NCI-H345 treated with DMSO at 0.1 percent for 48 hours (cell line): ENCODE measurements around the gene TLE2.
"Not testable (repeated sequence)": the region's sequence is repeated elsewhere in the genome, so short reads cannot be mapped to it uniquely, and the experiment has no call there.

ENCODE experiments used
- DNase-seq: peaks from one replicate; lab custom pipeline; 2025; ENCODE audit not compliant: unreplicated experiment; lab: John Stamatoyannopoulos, UW

Gene TLE2

DNA sequence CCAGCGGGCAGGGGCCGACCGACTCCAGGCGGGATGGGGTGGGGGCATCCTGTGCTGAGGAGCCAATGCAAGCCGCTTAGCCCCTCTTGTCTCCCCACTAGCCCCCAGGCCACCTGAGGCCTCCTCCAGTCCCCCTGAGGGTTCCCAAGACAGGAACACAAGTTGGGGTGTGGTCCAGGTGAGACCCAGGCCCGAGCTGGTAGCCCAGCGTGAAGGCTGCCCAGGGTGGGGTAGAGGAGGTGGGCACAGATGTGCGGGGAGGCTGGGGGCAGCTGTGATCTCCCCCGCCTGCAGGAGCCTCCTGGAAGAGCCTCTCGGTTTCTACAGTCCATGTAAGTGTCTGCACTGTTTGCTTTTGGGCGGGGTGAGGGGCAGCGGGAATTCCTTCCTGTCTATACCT lies 41.3 kb downstream of the TLE2 start:
- DNase-seq, result no peak

- DNase-seq, result no peak
Observed at GRCh38 chr19:2986951-2987524, 42.0 kb downstream of the TLE2 start.

GRCh38 chr19:2984215-2984528 lies 44.9 kb downstream of the TLE2 start:
- no peak for DNase-seq

DNA sequence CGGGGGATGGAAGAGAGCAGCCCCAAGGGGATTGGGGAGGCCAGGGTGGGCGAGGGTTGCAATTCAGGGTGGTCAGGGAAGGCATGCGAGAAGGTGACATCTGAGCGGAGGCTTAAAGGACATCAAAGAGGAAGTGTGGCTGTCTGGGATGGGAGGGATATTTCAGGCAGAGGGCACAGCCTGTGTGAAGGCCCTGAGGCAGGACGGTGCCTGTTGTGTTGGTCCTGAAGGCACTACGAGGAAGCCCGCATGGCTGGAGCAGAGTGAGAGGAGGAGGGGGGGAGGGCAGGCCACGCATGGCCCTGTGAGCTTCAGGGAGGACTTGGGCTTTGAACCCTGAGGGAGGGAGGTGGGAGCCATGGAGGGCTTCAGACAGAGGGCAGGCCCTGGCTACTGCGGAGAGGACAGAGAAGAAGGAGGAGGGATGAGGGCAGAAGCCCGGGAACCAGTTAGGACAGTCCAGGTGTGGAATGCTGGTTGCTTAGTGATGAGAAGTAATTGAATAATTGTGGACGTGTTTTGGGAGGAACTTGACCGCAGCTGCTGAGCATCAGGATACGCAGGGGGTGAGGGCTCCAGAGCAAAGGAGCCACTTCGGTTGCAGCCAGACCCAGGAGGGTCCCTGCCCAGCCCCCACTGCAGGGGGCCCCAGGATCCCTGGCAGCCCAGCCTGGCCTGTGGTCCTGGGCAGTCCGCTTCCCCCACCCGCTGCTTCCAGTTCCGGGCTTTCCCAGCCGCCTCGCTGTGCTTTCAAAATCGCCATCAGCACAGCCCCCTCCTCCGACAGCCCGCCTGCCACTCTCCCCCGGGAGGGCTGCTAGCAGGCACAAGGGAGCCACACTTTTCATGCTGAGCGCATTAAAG lies 45.5 kb downstream of the TLE2 start:
- DNase-seq, result peak; percentile 92

GRCh38 chr19:2982983-2983350 lies 46.1 kb downstream of the TLE2 start:
- DNase-seq, result peak; percentile 60

DNA sequence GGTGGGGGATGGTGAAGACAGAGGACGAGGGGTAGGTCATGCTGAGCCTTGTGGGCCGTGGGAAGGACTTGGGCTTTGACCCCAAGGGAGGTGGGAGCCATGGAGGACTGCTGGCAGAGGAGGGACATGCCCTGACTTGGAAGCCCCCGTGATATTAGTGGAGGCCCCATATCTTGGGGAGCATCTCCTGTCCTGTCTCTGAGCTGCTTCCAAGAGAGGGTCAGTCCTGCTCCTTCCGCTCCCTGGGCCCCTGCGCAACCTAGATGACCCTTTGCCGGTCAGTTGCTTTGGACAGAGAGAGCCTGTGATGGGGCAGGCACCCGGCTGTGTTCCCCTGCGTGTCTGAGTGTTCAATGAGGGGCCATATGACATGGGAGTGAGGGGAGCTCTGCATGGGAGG lies 46.5 kb downstream of the TLE2 start:
- DNase-seq, result no peak

GRCh38 chr19:2981898-2982297 lies 47.2 kb downstream of the TLE2 start:
- DNase-seq, result no peak

DNA sequence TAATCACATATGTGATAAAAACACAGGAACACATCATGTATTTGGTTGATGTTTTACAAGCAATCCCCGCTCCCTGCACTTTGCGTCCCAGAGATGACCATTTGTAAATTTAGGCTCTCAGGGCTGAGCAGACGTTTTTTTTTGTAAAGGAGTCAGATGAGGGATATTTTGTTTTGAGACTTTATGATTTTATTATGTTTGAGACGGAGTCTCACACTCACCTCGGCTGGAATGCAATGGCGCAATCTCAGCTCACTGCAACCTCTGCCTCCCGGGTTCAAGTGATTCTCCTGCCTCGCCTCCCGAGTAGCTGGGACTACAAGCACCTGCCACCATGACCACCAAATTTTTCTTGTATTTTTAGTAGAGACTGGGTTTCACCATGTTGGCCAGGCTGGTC lies 50.3 kb downstream of the TLE2 start:
- no peak for DNase-seq

- DNase-seq, result no peak
Observed at GRCh38 chr19:2978166-2978767, 50.8 kb downstream of the TLE2 start.

GRCh38 chr19:2977746-2978138 lies 51.3 kb downstream of the TLE2 start:
- no peak for DNase-seq

- DNase-seq, result peak; percentile 86
Observed at GRCh38 chr19:2977001-2977745, 51.9 kb downstream of the TLE2 start, which contains the start of gene TLE6. TLE6 (plus strand) TSS chr19:2977564; CDS start chr19:2978234, 670 bp downstream.

DNA sequence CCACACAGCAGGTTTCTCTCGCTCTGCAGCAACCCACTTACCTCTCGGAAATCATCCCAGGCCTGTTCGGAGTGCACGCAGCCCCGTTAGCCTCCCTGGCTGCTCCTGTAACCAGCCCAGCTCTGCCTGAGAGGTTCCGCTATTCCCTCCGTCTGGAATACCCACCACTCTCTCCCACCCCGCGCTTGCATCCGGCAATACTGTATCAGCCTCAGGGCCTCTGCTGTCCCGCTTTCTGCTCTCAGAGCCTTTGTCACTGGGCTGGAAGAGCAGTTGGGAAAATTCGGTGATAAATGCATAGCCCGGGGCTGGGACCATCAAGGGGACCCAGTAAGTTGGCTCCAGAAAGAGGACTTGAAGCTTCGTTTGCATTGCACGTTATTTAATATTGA lies 52.5 kb downstream of the TLE2 start:
- no peak for DNase-seq

DNA sequence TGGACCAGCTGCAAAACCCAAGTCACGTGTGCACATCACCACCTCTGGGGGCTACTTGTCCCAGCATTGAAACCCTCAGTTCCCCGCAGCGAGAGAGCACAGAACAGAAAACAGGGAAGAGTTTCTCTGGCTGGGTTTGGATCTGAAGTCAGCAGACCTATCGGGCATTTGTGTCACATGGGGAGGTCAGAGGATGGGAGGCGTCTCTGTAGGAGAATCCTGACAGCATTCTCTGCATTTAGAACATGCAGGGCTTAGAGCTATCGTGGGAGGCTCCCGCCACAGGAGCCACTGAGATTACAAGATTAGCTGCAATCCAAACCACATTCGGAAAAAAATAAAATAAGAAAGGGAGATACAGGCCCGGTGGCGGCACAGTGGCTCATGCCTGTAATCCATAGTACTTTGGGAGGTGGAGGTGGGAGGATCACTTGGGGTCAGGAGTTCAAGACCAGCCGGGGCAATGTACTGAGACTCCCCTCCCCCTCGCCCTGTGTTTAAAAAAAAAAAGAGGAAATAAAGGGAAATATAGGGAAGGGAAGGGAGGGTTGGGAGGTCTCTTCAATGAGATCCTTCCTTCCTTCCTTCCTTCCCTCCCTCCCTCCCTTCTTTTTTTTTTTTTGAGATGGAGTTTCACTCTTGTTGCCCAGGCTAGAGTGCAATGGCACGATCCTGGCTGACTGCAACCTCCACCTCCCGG lies 54.6 kb downstream of the TLE2 start:
- no peak for DNase-seq

GRCh38 chr19:2973229-2973628 lies 55.9 kb downstream of the TLE2 start:
- no peak for DNase-seq

DNA sequence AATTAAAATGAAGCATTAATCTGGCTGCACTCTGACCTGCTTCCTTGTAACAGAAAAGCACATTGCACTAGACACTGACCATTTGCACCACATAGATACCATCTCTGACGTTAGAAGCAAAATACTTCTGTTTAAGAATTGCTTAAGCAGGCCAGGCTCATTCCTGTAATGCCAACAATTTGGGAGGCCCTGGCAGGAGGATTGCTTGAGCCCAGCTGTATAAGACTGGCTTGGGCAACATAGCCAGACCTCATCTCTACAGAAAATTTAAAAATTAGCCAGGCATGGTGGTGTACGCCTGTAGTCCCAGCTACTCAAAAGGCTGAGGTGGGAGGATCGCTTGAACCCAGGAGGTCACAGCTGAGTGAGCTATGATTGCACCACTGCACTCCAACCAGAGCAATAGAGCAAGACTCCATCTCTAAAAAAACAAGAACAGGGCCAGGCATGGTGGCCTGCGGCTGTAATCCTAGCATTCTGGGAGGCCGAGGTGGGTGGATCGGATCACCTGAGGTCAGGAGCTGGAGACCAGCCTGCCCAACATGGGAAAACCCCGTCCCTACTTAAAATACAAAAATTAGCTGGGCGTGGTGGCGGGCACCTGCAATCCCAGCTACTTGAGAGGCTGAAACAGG lies 58.8 kb downstream of the TLE2 start:
- no peak for DNase-seq

DNA sequence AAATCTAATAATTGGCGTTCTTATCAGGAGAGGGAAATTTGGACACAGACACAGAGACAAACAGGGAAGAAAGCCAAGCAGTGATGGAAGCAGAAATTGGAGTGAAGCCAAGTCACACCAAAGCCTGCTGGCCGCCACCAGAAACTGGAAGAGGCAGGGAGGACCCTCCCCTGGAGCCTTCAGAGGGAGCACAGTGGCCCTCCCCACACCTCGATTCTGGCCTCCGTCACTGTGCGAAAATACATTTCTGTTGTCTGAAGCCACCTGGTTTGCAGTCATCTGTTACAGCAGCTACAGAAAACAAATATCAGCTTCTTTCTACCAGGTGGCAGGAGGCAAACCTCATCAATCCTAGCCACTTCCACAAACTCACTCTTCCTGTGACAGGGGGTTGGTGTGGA lies 60.0 kb downstream of the TLE2 start:
- peak; percentile 99 for DNase-seq

DNA sequence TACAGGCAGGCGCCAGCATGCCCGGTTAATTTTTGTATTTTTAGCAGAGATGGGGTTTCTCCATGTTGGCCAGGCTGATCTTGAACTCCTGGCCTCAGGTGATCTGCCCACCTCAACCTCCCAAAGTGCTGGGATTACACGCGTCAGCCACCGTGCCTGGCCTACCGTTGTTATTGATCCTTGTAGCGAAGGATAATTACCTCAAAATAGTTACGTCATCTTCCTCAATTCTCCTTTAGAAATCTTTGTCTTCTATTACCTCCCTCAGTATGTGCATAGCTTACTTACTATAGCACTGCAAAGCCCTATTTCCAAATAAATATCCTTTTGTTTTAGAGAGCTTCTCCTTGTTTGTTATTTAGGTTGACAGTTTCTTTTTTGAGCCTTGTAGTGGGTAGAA lies 61.1 kb downstream of the TLE2 start:
- DNase-seq, result peak; percentile 44

- no peak for DNase-seq
Observed at GRCh38 chr19:2964874-2965273, 64.2 kb downstream of the TLE2 start.

DNA sequence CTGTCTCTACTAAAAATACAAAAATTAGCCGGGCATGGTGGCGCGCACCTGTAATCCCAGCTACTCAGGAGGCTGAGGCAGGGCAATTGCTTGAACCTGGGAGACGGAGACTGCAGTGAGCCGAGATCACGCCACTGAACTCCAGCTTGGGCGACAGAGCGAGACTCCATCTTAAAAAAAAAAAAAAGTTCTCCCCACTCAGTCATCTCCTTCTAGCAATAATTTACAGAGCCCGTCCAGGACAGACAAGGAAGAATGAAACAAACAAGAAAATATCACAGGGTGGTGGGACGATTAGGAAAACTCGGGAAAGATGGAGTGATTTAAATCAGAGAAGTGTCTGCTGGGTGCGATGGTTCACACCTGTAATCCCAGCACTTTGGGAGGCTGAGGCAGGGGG lies 65.4 kb downstream of the TLE2 start:
- not testable (repeated sequence) for DNase-seq

DNA sequence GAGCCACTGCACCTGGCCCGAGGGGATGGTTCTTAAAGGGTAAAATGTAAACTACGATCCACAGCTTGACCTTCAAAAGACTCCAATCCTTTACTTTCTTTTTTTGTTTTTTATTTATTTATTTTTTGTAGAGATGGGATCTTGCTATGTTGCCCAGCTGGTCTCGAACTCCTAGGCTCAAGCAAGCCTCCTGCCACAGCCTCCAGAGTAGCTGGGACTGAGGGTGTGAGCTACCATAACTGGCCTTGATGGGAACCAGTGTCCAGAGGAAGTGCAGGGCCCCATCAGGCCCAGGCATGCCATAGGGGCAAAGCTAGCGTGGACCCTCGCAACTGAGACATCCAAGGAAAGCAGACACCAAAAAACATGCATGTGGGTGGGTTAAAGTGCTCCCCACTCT lies 66.0 kb downstream of the TLE2 start:
- DNase-seq, result no peak
